Cardiac fibroblast (primary cell): ENCODE data around the gene APMAP.
"Not testable (repeated sequence)": the region's sequence is repeated elsewhere in the genome, so short reads cannot be mapped to it uniquely, and the experiment has no call there.

Experiments used
- DNase-seq, 2 donors: peaks; one replicate each; pipeline versions ENCODE4 v3.0.0 to v3.0.0-alpha.2; 2010; ENCODE audit warnings: low read depth in 2 of 2
- H3K4me3 ChIP-seq, 2 donors: replicated peaks in 1 of 2; 1 replicate in 1 of 2; 2 replicates in 1 of 2; pipeline ENCODE4 v1.5.1; 2011; ENCODE audit warnings: low read depth in 2 of 2, low read length in 2 of 2, mild to moderate bottlenecking in 2 of 2, moderate library complexity in 1 of 2
- CTCF ChIP-seq: IDR thresholded peaks from one replicate; pipeline ENCODE4 v1.5.1; 2011; ENCODE audit warnings: low read depth, mild to moderate bottlenecking, low read length, inconsistent platforms

The APMAP gene

GRCh38 chr20:25008388-25009217 is 16.1 kb upstream of the APMAP start:
- no peak overlapping the region for H3K4me3 ChIP-seq
- no peak for TF ChIP-seq CTCF
- no peak for DNase-seq

- H3K4me3 ChIP-seq = no peak overlapping the region
- DNase-seq = no peak
- TF ChIP-seq CTCF = no peak
Measured at GRCh38 chr20:25007491-25008305, 15.1 kb upstream of the APMAP start.

DNA sequence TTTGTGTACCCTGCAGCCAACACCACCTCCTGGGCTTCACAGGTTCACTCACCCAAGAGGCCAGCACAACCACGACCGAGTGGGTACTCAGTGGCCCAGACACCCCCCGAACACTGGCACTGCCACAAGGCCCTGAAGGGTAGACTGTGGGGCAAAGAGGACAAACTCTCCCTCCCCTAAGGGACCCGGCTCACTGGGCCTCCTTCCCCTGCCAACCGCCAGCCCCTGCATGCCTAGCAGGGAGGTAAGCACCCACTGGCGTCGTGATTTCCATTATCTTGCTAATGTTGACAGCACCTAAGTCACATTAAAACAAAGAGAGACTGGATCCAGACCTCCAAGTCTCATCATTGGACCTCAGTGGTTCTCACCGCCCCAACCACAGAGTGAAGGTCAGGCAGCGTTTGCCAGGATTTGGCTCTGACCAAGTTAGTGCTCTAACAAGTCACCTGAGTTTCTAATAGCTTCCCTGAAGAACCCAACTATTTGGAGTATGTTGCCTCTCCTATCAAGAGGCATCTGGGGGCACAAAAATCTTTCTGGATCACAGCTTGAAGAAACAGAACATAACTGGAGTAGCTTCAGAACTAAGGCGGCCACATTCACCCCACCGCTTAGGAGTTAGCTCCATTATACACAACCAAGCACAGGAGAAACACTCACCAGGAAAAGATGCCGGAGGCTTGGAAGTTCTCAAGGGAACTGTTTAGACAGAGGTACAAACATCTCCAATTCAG is 14.0 kb upstream of the APMAP start:
- no peak overlapping the region for H3K4me3 ChIP-seq

GRCh38 chr20:25005661-25006060 is 13.1 kb upstream of the APMAP start:
- H3K4me3 ChIP-seq = no peak overlapping the region
- no peak for TF ChIP-seq CTCF
- DNase-seq = no peak

More for the DNA sequence above, 14.0 kb upstream of the APMAP start:
- DNase-seq = no peak
- no peak for TF ChIP-seq CTCF

GRCh38 chr20:25005220-25005619 is 12.7 kb upstream of the APMAP start:
- TF ChIP-seq CTCF = no peak
- H3K4me3 ChIP-seq = no peak overlapping the region
- peak in 1 of 2 donors; percentile 36 for DNase-seq

- no peak overlapping the region for H3K4me3 ChIP-seq
- TF ChIP-seq CTCF = no peak
- no peak for DNase-seq
Measured at GRCh38 chr20:25003002-25003401, 10.5 kb upstream of the APMAP start.

- not testable (repeated sequence) for DNase-seq, H3K4me3 ChIP-seq
Measured at GRCh38 chr20:25001323-25001722, 8.8 kb upstream of the APMAP start.
